WI38 (cell line): Measurements from ENCODE around the gene SMARCE1.
A peak's percentile ranks its signal among the peaks of the same experiment; 100 is the strongest.

Experiments
- H3K4me3 ChIP-seq: 2 replicates; pipeline ENCODE4 v1.5.1; 2011; ENCODE audit warnings: low read depth, mild to moderate bottlenecking, control low read depth, low read length
- CTCF ChIP-seq: IDR thresholded peaks from 2 replicates; pipeline ENCODE4 v1.5.1; 2012; ENCODE audit warnings: low read depth, mild to moderate bottlenecking, control low read depth, low read length

SMARCE1 gene

DNA sequence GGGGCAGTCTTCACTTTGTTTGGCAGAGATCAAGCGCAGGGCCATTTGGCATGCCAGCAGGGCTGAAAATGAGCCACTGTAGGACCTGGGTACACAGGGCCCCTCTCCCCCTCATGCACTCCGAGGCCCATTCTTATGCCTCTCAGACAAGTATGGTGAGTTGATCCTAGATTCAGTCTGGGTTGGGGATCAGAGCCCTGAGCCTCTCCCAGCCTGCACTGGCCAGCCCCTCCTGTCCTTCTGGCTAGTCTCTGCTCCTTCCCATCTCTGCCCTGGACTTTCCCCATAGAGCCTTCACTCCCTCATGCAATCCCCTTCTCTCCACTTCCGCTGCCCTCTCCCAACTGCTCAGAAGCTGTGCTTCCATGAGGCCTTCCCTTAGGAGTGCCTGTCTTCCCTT is 31.0 kb downstream of the SMARCE1 start:
- H3K4me3 ChIP-seq = no peak overlapping the region
- no peak for TF ChIP-seq CTCF

- H3K4me3 ChIP-seq = no peak overlapping the region
- TF ChIP-seq CTCF = no peak
Measured at GRCh38 chr17:40615841-40616476, 31.7 kb downstream of the SMARCE1 start.

DNA sequence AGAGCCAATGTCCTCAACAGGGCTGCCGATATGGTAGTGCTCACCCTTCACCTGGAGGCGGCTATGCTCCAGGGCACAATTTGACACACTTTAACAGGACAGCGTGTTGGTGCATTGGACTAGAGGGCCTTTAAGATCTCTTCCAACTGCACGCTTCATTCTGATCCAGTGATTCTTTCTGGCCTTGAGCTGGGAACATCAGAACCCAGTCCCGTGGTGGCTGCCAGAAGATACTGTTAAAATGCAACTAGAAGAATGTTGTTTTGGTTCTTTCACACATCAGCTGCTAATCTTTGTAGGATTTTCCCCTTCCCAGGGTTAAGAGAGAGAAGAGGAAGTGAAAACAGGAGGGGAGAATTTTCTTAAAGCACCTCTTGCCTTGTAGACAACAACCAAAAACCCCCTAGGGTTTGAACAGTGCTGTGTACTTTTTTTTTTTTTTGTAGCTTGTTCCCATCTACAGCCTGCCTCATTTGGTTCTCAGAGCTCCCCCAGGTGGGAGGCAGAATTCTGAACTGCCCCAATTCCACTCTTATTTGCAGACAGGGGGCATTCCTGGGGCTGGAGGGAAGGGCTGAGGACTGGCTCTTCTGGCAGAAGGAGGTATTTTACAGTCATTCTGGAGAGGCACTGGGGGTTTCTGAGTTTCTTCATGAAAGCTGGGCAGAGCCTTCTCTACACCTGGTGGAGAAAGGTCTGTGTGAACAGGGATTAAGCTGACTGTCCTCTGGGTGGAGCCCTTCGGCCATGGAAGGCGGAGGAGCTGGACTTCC is 32.4 kb downstream of the SMARCE1 start:
- H3K4me3 ChIP-seq = no peak overlapping the region
- peak; percentile 19; the same call in 1 of the 2 replicates for TF ChIP-seq CTCF

DNA sequence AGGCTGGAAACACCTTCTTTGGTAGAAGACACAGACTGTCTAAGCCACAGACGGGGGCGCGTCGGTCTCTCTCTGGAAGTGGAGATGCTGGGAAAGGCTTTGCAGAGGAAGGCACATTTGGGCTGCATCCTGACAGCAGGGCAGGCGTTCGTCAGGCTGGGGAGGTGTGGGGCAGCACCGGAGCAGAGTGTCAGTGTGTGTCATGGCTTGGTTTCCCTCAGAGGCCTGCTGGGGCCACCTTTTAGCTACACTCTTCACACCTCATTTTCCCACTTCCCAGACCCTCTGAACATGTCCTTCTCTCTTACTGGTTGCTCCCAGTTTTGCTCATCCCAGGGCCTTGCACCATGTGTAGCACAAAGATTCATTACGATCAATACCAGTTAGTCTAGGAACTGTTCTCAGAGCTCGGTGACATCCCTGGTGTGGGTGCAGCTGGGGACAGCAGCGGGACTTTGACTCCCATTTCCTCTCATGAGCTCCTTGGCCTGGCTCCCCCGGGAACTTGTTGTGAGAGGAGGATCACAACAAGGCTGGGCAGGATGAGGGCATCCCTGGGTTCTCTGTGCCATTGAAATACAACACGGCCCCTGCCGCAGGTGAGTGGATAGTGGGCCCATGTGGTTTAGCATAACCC is 33.1 kb downstream of the SMARCE1 start:
- TF ChIP-seq CTCF = no peak
- no peak overlapping the region for H3K4me3 ChIP-seq

DNA sequence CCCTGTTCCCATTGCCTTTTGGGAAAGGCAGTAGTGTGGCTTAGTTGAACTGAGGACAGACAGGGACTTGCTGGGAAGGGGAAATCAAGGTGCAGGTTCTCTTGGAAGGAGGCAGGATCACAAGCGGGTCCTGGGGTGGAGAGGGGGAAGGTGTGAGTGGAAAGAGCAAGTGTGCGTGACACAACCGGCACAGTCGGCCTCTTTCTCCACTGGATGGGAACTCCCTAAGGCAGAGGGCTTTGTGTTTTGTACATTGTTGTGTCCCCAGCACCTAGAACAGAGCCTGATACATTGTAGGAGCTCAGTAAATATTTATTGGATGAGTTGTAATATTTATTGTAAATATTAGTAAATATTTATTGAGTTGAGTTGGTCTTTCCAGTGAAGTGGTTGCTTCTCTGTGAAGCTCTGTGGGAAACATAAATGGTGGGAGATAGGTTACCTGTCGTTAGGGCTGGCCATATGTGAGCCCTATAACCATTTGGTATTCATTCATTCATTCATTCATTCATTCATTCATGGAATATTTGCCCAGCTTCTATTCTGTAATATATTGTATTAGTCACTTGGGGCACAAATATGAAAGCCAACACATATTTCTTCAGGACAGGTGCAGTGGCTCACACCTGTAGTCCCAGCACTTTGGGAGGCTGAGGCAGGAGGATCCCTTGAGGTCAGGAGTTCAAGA is 34.0 kb downstream of the SMARCE1 start:
- H3K4me3 ChIP-seq = no peak overlapping the region
- no peak for TF ChIP-seq CTCF

DNA sequence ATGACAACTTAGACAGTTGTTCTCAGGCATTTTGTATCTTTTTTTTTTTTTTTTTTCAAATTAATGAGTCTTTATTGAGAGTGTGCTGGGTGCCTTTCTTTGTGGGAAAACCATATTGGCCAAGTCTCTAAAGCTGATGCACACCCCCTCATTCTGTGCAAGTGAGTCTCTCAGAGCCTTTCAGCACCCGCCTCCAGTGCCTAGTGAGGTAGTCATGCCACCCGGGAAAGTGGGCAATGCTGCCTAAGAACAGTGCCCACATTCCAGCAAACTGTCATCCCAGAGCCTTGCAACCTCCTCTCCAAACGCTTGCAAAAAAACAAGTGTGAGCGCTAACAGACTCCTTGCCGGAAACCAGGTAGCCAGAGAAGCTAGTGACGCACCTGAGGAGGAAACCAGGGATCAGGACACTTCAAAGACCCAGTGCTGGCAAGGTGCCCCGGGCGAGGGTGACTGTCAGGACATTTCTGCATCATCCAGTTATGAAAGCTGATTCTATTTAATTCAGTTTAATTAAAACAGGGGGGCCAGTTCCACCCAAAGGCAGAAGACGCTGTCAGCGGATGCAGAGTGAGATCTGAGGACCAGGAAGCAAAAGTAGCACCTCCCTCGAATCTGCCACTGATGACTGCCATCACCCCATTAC is 34.9 kb downstream of the SMARCE1 start:
- H3K4me3 ChIP-seq = no peak overlapping the region
- no peak for TF ChIP-seq CTCF
